ENCODE measurements around the gene HSD17B14.
"Not testable (repeated sequence)": the region's sequence is repeated elsewhere in the genome, so short reads cannot be mapped to it uniquely, and the experiment has no call there.

The HSD17B14 gene

GRCh38 chr19:48836089-48837017 is at the start of gene HSD17B14:
Gene HSD17B14, minus strand, starts transcription at chr19:48836491. Its CDS starts 80 bp downstream, at chr19:48836411.
- peak in 1 of 3 donors; percentile 17 for DNase-seq

GRCh38 chr19:48883726-48884125 is 47.4 kb upstream of the HSD17B14 start:
- DNase-seq, result peak in 1 of 3 donors; percentile 65

GRCh38 chr19:48881741-48882657 is 45.7 kb upstream of the HSD17B14 start:
- peak; percentile 48 to 73 (median 58) for DNase-seq

- peak in 2 of 3 donors; percentile 31 to 59 for DNase-seq
These were observed 43.4 kb upstream of the HSD17B14 start for GRCh38 chr19:48879696-48880095.

GRCh38 chr19:48879025-48879637 is 42.8 kb upstream of the HSD17B14 start:
- DNase-seq, result peak in 2 of 3 donors; percentile 36 to 60

- peak; percentile 75 to 86 (median 82) for DNase-seq
These were observed 42.1 kb upstream of the HSD17B14 start for GRCh38 chr19:48878196-48879024.

- DNase-seq, result peak; percentile 56 to 80 (median 66)
These were observed 41.5 kb upstream of the HSD17B14 start for GRCh38 chr19:48877855-48878195.

GRCh38 chr19:48876043-48876981 is 40.0 kb upstream of the HSD17B14 start:
- peak; percentile 29 to 58 (median 57) for DNase-seq

GRCh38 chr19:48874303-48875135 is 38.2 kb upstream of the HSD17B14 start:
- DNase-seq, result peak; percentile 64 to 78 (median 74)

- DNase-seq, result peak; percentile 49 to 61 (median 57)
These were observed 37.4 kb upstream of the HSD17B14 start for GRCh38 chr19:48873476-48874302.

GRCh38 chr19:48872884-48873475 is 36.7 kb upstream of the HSD17B14 start:
- DNase-seq, result peak; percentile 85 to 91 (median 86)

- DNase-seq, result peak; percentile 97 to 99 (median 99)
These were observed 36.0 kb upstream of the HSD17B14 start, which contains the start of gene PPP1R15A for GRCh38 chr19:48872182-48872883. Gene PPP1R15A, plus strand, starts transcription at chr19:48872421. Its CDS starts 813 bp downstream, at chr19:48873234.

GRCh38 chr19:48871471-48872181 is 35.3 kb upstream of the HSD17B14 start:
- not testable (repeated sequence) for DNase-seq

GRCh38 chr19:48870048-48870447 is 33.8 kb upstream of the HSD17B14 start:
- peak; percentile 41 to 54 (median 42) for DNase-seq

- DNase-seq, result peak; percentile 76 to 85 (median 84)
These were observed 32.0 kb upstream of the HSD17B14 start, which contains the start of gene PLEKHA4 for GRCh38 chr19:48868114-48868886. Gene PLEKHA4, minus strand, starts transcription at chr19:48868617. Its CDS starts 997 bp downstream, at chr19:48867620.

- no peak for DNase-seq
These were observed 31.4 kb upstream of the HSD17B14 start for GRCh38 chr19:48867746-48868113.

All from suppressor macrophage treated with lipopolysaccharide for 1 hour (primary cell).